H1 (cell line): ENCODE measurements around the gene ARL3. TPM values are rescaled to one million over a fixed set of nuclear protein-coding genes. Genes with fewer than 3 reads are reported as not detected.

Experiments
- CTCF ChIA-PET: fragments of 300-600 bp; sonication (Branson Sonifier 250); formaldehyde crosslinking; loops from one replicate; lab custom pipeline; 2021; ENCODE audit not compliant: partially characterized antibody; lab: Charles Lee
- POLR2A ChIA-PET: fragments of 300-600 bp; sonication (Branson Sonifier 250); formaldehyde crosslinking; loops from one replicate; lab custom pipeline; 2021; ENCODE audit warnings: inconsistent platforms; ENCODE audit not compliant: partially characterized antibody; lab: Charles Lee
- DNase-seq, 2 experiments: peaks; one replicate each; pipeline versions ENCODE4 v3.0.0 to v3.0.0-alpha.2; 2010 to 2022; ENCODE audit warnings: low spot score in 2 of 2, low read depth in 1 of 2, mixed read lengths in 1 of 2
- FAIRE-seq: peaks from 2 replicates; lab custom pipeline; 2011; peaks lifted over from hg19 to GRCh38; lab: Jason Lieb, UNC
- H2AFZ ChIP-seq: 2 replicates; pipeline ENCODE4 v1.8.1; 2012; ENCODE audit warnings: low read length, inconsistent platforms
- H2AK5ac ChIP-seq: 2 replicates; pipeline ENCODE4 v1.6.1; 2013; ENCODE audit warnings: low read depth, low read length
- H2BK120ac ChIP-seq: replicated peaks from 2 replicates; pipeline ENCODE3; 2013; ENCODE audit warnings: low read depth, low read length, inconsistent platforms
- H2BK12ac ChIP-seq: 2 replicates; pipeline ENCODE4 v1.6.1; 2013; ENCODE audit warnings: low read depth, low read length
- H2BK15ac ChIP-seq: 2 replicates; pipeline ENCODE4 v1.6.1; 2013; ENCODE audit warnings: low read length
- H2BK20ac ChIP-seq: 2 replicates; pipeline ENCODE4 v1.6.1; 2013; ENCODE audit warnings: low read length
- H2BK5ac ChIP-seq: 2 replicates; pipeline ENCODE4 v1.6.1; 2013; ENCODE audit warnings: low read depth, low read length
- H3K14ac ChIP-seq: 2 replicates; pipeline ENCODE4 v1.6.1; 2013; ENCODE audit warnings: inconsistent platforms; ENCODE audit not compliant: insufficient read length
- H3K18ac ChIP-seq: 2 replicates; pipeline ENCODE4 v1.6.1; 2013; ENCODE audit warnings: low read length; ENCODE audit errors: extremely low read depth
- H3K23ac ChIP-seq: 2 replicates; pipeline ENCODE4 v1.6.1; 2013; ENCODE audit warnings: inconsistent platforms; ENCODE audit not compliant: insufficient read length
- H3K23me2 ChIP-seq: 2 replicates; pipeline ENCODE4 v1.6.1; 2013; ENCODE audit warnings: low read depth, low read length
- H3K27ac ChIP-seq: 2 replicates; pipeline ENCODE4 v1.6.1; 2011; ENCODE audit warnings: low read depth, low read length, inconsistent platforms
- H3K27me3 ChIP-seq, 4 experiments: replicated peaks in 1 of 4; 1 replicate in 1 of 4; 2 replicates in 3 of 4; pipeline versions ENCODE4 v1.6.1 to v1.8.1; 2011 to 2013; ENCODE audit warnings: low read length in 3 of 4, mild to moderate bottlenecking in 3 of 4, inconsistent platforms in 2 of 4, mixed read lengths in 2 of 4, moderate library complexity in 1 of 4; ENCODE audit not compliant: control insufficient read depth in 3 of 4, insufficient read depth in 3 of 4; ENCODE audit errors: extremely low read depth in 1 of 4
- H3K36me3 ChIP-seq, 4 experiments: 2 replicates each; pipeline versions ENCODE4 v1.6.1 to v1.8.1; 2011 to 2013; ENCODE audit warnings: mild to moderate bottlenecking in 4 of 4, low read length in 3 of 4, moderate library complexity in 2 of 4, control low read depth in 1 of 4, inconsistent platforms in 1 of 4; ENCODE audit not compliant: insufficient read depth in 4 of 4, control insufficient read depth in 2 of 4
- H3K4ac ChIP-seq: replicated peaks from 2 replicates; pipeline ENCODE3; 2013; ENCODE audit warnings: low read length, low read depth, mixed read lengths, inconsistent platforms; ENCODE audit not compliant: insufficient read length
- H3K4me1 ChIP-seq, 4 experiments: replicated peaks in 1 of 4; 1 replicate in 1 of 4; 2 replicates in 3 of 4; pipeline versions ENCODE4 v1.6.1 to v1.8.1; 2011 to 2013; ENCODE audit warnings: low read length in 3 of 4, inconsistent platforms in 2 of 4, mixed read lengths in 1 of 4; ENCODE audit not compliant: insufficient read depth in 4 of 4, control insufficient read depth in 3 of 4
- H3K4me2 ChIP-seq, 2 experiments: 2 replicates each; pipeline versions ENCODE4 v1.6.1 to v1.8.1; 2011 to 2013; ENCODE audit warnings: low read depth in 2 of 2, low read length in 2 of 2, control low read depth in 1 of 2, inconsistent platforms in 1 of 2, mild to moderate bottlenecking in 1 of 2; ENCODE audit not compliant: insufficient read depth in 1 of 2
- H3K4me3 ChIP-seq, 4 experiments: fragments of 200-600, 300-600 bp in 1 of 4; sonication (generic), shearing (Covaris generic), sonication (Bioruptor Twin) in 1 of 4; 2 replicates each; pipeline versions ENCODE4 v1.5.1 to v1.8.1; 2011 to 2016; ENCODE audit warnings: low read length in 4 of 4, low read depth in 3 of 4, control low read depth in 2 of 4, inconsistent platforms in 2 of 4, mild to moderate bottlenecking in 2 of 4, mixed read lengths in 1 of 4, moderate library complexity in 1 of 4; ENCODE audit not compliant: insufficient read depth in 2 of 4; ENCODE audit errors: extremely low read depth in 1 of 4
- H3K56ac ChIP-seq: replicated peaks from 2 replicates; pipeline ENCODE3; 2013; ENCODE audit warnings: low read depth, mild to moderate bottlenecking, mixed read lengths, low read length, inconsistent platforms; ENCODE audit not compliant: insufficient read length
- H3K79me1 ChIP-seq: 2 replicates; pipeline ENCODE4 v1.6.1; 2013; ENCODE audit warnings: low read depth, low read length, control low read depth
- H3K79me2 ChIP-seq, 2 experiments: 2 replicates each; pipeline versions ENCODE4 v1.6.1 to v1.8.1; 2012 to 2013; ENCODE audit warnings: low read length in 2 of 2, mild to moderate bottlenecking in 2 of 2, inconsistent platforms in 1 of 2; ENCODE audit not compliant: insufficient read depth in 2 of 2, control insufficient read depth in 1 of 2
- H3K9ac ChIP-seq, 4 experiments: replicated peaks in 1 of 4; 1 replicate in 1 of 4; 2 replicates in 3 of 4; pipeline versions ENCODE4 v1.6.1 to v1.8.1; 2011 to 2013; ENCODE audit warnings: low read depth in 3 of 4, low read length in 3 of 4, control low read depth in 2 of 4, mild to moderate bottlenecking in 2 of 4, moderate library complexity in 2 of 4, inconsistent platforms in 1 of 4; ENCODE audit errors: extremely low read depth in 1 of 4
- H3K9me3 ChIP-seq, 2 experiments: 2 replicates each; pipeline versions ENCODE4 v1.6.1 to v1.8.1; 2012 to 2013; ENCODE audit warnings: mild to moderate bottlenecking in 2 of 2, moderate library complexity in 2 of 2, control low read depth in 1 of 2, inconsistent platforms in 1 of 2, low read depth in 1 of 2, low read length in 1 of 2, mixed read lengths in 1 of 2; ENCODE audit not compliant: insufficient read depth in 2 of 2
- H4K20me1 ChIP-seq, 2 experiments: replicated peaks in 1 of 2; 2 replicates each; pipeline versions ENCODE3 to v1.8.1; 2011 to 2013; ENCODE audit warnings: inconsistent platforms in 2 of 2, low read length in 2 of 2, mild to moderate bottlenecking in 1 of 2; ENCODE audit not compliant: insufficient read depth in 2 of 2, control insufficient read depth in 1 of 2
- H4K5ac ChIP-seq: 2 replicates; pipeline ENCODE4 v1.6.1; 2013; ENCODE audit warnings: low read length, low read depth, mixed read lengths, inconsistent platforms; ENCODE audit not compliant: insufficient read length
- H4K8ac ChIP-seq: 2 replicates; pipeline ENCODE4 v1.8.0; 2013; ENCODE audit warnings: mild to moderate bottlenecking, moderate library complexity, low read length, inconsistent platforms; ENCODE audit not compliant: insufficient read depth; ENCODE audit errors: extremely low read depth
- H4K91ac ChIP-seq: replicated peaks from 2 replicates; pipeline ENCODE3; 2013; ENCODE audit warnings: low read length, mixed read lengths, inconsistent platforms; ENCODE audit not compliant: insufficient read length
- ATF2 ChIP-seq: IDR thresholded peaks from 2 replicates; pipeline ENCODE4 v1.6.1; 2012; ENCODE audit warnings: low read length, inconsistent platforms
- CEBPB ChIP-seq: IDR thresholded peaks from 2 replicates; pipeline ENCODE4 v1.6.1; 2012; ENCODE audit warnings: low read depth, low read length
- CTBP2 ChIP-seq: IDR thresholded peaks from 2 replicates; pipeline ENCODE4 v1.7.0; 2011; ENCODE audit warnings: borderline replicate concordance, mild to moderate bottlenecking, moderate library complexity, mixed read lengths, low read length; ENCODE audit not compliant: insufficient read depth, insufficient read length
- EGR1 ChIP-seq: IDR thresholded peaks from 2 replicates; pipeline ENCODE4 v1.6.1; 2011; ENCODE audit warnings: low read depth, low read length, borderline replicate concordance
- HDAC2 ChIP-seq, 2 experiments: fragments of 300-600 bp in 1 of 2; sonication (generic) in 1 of 2; IDR thresholded peaks; 2 replicates each; pipeline ENCODE4 v1.6.1; 2011 to 2012; ENCODE audit warnings: low read depth in 2 of 2, low read length in 2 of 2, mild to moderate bottlenecking in 2 of 2, moderate library complexity in 2 of 2, borderline replicate concordance in 1 of 2, inconsistent platforms in 1 of 2
- MAFK ChIP-seq: IDR thresholded peaks from 2 replicates; pipeline ENCODE4 v1.6.1; 2012; ENCODE audit warnings: low read depth, mild to moderate bottlenecking, improper control_type of control experiment, low read length
- POLR2A ChIP-seq, 2 experiments: IDR thresholded peaks; 1 replicate in 1 of 2; 2 replicates in 1 of 2; pipeline ENCODE4 v1.6.1; 2011; ENCODE audit warnings: low read depth in 2 of 2, low read length in 2 of 2, mild to moderate bottlenecking in 2 of 2; ENCODE audit errors: control extremely low read depth in 1 of 2
- RAD21 ChIP-seq, 2 experiments: IDR thresholded peaks in 1 of 2; conservative IDR thresholded peaks in 1 of 2; 2 replicates each; pipeline ENCODE4 v1.6.1; 2011; ENCODE audit warnings: low read depth in 2 of 2, low read length in 2 of 2, improper control_type of control experiment in 1 of 2, inconsistent platforms in 1 of 2, mild to moderate bottlenecking in 1 of 2, moderate library complexity in 1 of 2
- SP4 ChIP-seq: IDR thresholded peaks from 2 replicates; pipeline ENCODE4 v1.6.1; 2012; ENCODE audit warnings: low read length, inconsistent platforms
- USF2 ChIP-seq: IDR thresholded peaks from 2 replicates; pipeline ENCODE4 v1.6.1; 2011; ENCODE audit warnings: low read length, improper control_type of control experiment
- WGBS, 2 experiments: shearing (Covaris generic) in 1 of 2; methylation state at CpG; one replicate each; pipeline versions ENCODE4 v1.1.6 to v1.1.7; 2013 to 2015; ENCODE audit warnings: low lambda C conversion rate in 2 of 2, mixed read lengths in 2 of 2, inconsistent platforms in 1 of 2, low coverage in 1 of 2, missing lambda C conversion rate in 1 of 2; ENCODE audit not compliant: insufficient replicate concordance in 2 of 2, insufficient coverage in 1 of 2, insufficient read length in 1 of 2; ENCODE audit errors: extremely low coverage in 1 of 2, missing lambda C conversion rate in 1 of 2; 5-methylcytosine and 5-hydroxymethylcytosine counted together
- polyA plus RNA-seq, 7 experiments: library from polyadenylated mRNA; depleted of rRNA in 3 of 7; stranded (reverse) in 5 of 7; unstranded in 2 of 7; fragments of >200 nt in 5 of 7; fragments of 200-250 nt in 2 of 7; gene quantifications; 1 replicate in 5 of 7; 2 replicates in 1 of 7; 4 replicates in 1 of 7; pipeline versions ENCODE4 v1.2.1 to v1.2.3, GENCODE V29; 2011 to 2013; ENCODE audit warnings: missing spikeins in 2 of 7, mixed read lengths in 2 of 7
- total RNA-seq: library from RNA; stranded (reverse); fragmentation: NEBNext Ultra II Directional; extraction: Animal tissue kit (Norgen Biotek cat#: 25700); gene quantifications from 2 replicates; pipeline ENCODE4 v1.2.1, GENCODE V29; 2021

Gene ARL3
- total and polyA plus RNA-seq, 2 of the 8 experiments (the other 6 are each of a cell fraction or from before 2014, with no cell fraction given) = 8.8 to 16.2 TPM

DNA sequence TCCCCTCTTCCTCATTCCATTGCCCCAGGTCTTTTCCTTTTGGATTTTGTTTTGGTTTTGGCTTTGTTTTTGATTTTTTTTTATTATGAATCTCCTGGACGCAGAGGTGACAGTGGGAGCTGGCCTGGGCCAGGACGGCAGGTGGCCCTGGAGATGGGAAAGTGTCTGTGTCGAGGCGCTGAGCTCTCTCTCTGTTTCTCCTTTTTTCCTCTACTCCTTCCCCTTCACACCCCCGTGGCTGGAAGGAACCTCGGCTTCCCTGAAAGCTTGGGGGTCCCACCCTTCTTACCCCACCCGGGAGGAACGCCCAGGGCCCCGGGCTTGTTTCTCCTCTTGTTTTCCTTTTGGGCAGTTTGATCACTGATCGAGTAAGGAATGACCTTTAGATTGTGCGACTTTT is 56.7 kb downstream of the ARL3 start:
- Histone ChIP-seq H3K4me3 (no peak overlapping the region), H3K4ac (no peak overlapping the region), H2AFZ (no peak overlapping the region), H2BK15ac (no peak overlapping the region), H3K9me3 (no peaks in the 10 kb centered on the region), H3K27me3 (no peaks in the 10 kb centered on the region), H3K79me2 (peaks cover 0 to 13% of the 10 kb centered on the region in 2 experiments; a peak in 2 of 4 replicates), H3K79me1 (0 out of 2 replicates have a peak, but pooled peaks cover 2% of the 10 kb centered on the region), H2BK120ac (no peak overlapping the region), H2BK20ac (no peak overlapping the region), H4K91ac (no peak overlapping the region), H4K5ac (no peak overlapping the region), H3K18ac (no peak overlapping the region), H3K27ac (no peak overlapping the region), H3K36me3 (peaks cover 7 to 22% (median 11%) of the 10 kb centered on the region in 4 experiments; a peak in 5 of 8 replicates), H3K14ac (no peak overlapping the region), H2AK5ac (no peak overlapping the region), H3K23ac (no peak overlapping the region), H3K4me2 (no peak overlapping the region), H4K8ac (no peak overlapping the region), H4K20me1 (peaks cover 0 to 5% of the 10 kb centered on the region in 2 experiments), H3K56ac (no peak overlapping the region), H3K4me1 (peaks cover 0 to 12% (median 7%) of the 10 kb centered on the region in 4 experiments; a peak in 5 of 7 replicates), H2BK12ac (no peak overlapping the region), H2BK5ac (no peak overlapping the region), H3K9ac (no peak overlapping the region), H3K23me2 (no peaks in the 10 kb centered on the region)
- DNase-seq (no peak), FAIRE-seq (no peak)
- 86% methylated on average over 10 of the region's 11 CpGs; no CpG with 5 or more reads in 1 of the 2 experiments for WGBS, 2 experiments
- ChIA-PET CTCF (interaction anchor here (0.8 to 13.0 kb wide), 4 partner anchors 12 to 49 kb away, joined by 3 to 145 read pairs (median 14); no protein-coding TSS in a partner anchor), POLR2A (interaction anchor here (1.0 to 6.5 kb wide), 5 partner anchors 7 to 506 kb away, joined by 3 to 39 read pairs (median 4); partner anchors contain the start of genes NOLC1 and TRIM8)
- TF ChIP-seq HDAC2 (IDR thresholded peaks at IDR 0.05; ENCODE audit: borderline replicate concordance in 1 of 2, low read depth in 2 of 2, low read length in 2 of 2) (no peak), CEBPB (no peak), USF2 (no peak), SP4 (no peak), POLR2A (IDR thresholded peaks at IDR 0.05; ENCODE audit: control extremely low read depth in 1 of 2, low read depth in 2 of 2, low read length in 2 of 2) (no peak), EGR1 (no peak), CTBP2 (no peak), RAD21 (IDR thresholded peaks at IDR 0.05 in 1 of 2, conservative IDR thresholded peaks at IDR 0.05 in 1 of 2; ENCODE audit: low read depth in 2 of 2, low read length in 2 of 2) (no peak), ATF2 (no peak), MAFK (no peak)
